Stimulated activated CD8-positive, alpha-beta memory T cell treated with anti-CD3 and anti-CD28 coated beads, Interleukin-7, amount 100 ng/mL, for 1 hour (primary cell): ENCODE results near the gene NUDC.
"Not testable (repeated sequence)": the region's sequence is repeated elsewhere in the genome, so short reads cannot be mapped to it uniquely, and the experiment has no call there.

Experiments
- DNase-seq, 2 donors: peaks; one replicate each; pipeline ENCODE4 v3.0.0-alpha.2; 2020; ENCODE audit warnings: low read depth in 2 of 2

Gene NUDC

DNA sequence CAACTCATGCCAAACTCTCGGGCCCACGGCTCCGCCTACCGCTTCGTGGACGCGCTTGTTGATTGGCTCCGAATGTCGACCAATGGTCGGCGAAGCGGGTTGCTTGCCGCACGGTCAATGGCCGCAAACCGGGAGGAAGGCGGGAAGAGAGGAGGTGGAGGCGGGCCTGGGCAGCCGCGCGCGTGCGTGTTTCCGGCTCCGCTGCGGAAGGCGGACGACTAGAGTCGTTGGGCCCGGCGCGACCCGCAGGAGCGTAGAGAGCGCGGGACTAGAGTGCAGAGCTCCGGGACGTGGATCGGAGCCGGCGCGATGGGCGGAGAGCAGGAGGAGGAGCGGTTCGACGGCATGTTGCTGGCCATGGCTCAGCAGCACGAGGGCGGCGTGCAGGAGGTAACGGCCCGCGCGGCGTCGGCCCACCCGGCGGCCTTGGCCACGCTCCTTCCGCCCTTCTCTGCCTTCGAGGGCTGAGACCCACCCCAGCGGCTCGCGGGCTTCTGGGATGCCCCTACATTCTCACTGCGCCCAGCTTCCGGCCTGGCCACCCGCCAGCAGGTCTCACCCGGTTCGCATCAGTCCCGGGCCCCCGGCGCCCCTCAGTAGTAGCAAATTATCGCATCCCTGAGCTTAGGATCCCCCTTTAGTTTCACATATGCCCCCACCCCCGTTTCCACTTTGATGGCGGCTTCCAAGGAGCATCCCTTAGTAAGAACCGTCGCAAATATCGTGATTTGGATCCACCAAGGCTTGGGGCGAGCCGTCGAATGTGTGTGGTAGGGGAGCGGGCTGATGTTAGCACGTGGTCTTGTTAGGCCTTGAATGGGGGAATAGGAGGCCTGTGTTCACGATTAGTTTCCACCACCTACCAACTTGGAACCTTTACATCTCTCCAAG, at the start of gene NUDC:
TSS of gene NUDC (plus strand) at position 204 of the 891 bp plus-strand sequence. CDS start at position 310, 106 bp downstream.
- peak; percentile 91 for DNase-seq

GRCh38 chr1:26873097-26873496, 48.4 kb upstream of the NUDC start:
- DNase-seq = not testable (repeated sequence)

GRCh38 chr1:26874896-26875295, 46.6 kb upstream of the NUDC start:
- no peak for DNase-seq

DNA sequence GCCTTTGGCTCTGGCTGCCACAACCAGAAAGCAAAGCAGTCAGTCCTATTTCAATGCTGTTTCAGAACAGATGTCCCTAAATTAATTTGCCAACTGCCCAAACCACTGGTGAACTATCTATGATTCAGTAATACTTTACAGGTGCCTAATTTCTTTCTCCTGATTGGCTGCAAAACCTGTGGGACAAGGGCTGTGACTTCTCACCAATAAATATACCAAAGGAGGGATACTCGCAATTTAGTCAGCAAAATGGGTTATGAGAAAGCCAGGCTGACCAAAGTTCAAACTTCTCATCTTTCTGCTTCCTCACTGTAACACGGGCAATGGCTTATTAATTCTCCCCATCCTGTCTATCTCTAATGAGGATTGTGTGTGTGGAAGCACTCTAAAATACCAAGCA, 44.2 kb upstream of the NUDC start:
- no peak for DNase-seq

DNA sequence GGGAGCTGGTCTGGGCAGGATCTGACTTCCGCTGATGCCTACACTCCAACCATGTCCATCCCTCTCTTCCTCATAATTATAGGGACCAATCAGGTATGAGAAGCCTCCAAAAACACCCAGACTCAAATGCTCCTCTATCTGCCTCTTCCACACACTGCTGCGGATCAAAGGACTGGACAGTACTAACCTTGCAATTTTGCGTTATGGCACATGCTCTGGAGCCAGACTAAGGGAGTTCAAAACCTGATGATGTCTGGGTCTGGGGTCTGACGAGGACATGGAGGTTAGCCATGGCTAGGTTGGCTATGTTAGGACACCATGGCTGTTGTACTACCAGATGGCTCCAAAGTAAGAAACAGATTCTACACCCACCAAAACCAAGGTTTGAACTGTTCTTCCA, 41.8 kb upstream of the NUDC start:
- DNase-seq = no peak

GRCh38 chr1:26881611-26882010, 39.9 kb upstream of the NUDC start:
- not testable (repeated sequence) for DNase-seq

DNA sequence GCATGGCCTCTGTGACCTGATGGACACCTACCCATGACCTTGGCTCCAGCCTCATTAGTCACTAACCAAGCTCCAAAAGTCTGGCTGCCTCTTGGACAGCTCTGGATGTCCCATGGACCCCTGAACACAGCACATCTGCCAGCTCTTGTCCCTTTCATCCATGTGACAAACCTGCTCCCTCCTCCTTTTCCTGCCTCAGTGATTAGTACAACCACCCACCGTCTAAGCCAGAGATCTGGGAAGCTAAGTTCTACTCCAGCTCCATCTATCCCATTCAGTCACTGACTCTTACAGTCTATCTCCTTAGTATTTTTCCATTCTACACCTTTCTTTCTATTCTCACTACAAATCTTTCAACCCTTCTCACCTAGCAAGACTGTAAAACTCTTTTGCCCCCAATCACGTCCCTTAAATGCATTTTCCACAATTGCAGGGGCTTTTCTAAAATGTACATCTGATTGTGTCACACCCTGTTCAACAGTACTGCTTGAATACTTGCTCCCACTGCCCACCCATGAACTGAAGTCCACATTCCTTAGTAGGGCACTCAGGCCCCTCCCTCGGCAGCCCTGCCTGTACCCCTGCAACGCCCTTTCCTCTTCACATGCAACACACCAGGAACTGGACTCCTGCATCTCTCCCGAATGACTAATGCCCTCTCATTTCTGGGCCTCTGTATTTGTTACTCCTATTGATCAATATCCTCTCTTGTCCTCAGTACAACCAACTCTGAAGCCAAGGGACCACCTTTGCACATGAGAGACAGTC, 38.7 kb upstream of the NUDC start:
- DNase-seq = no peak

DNA sequence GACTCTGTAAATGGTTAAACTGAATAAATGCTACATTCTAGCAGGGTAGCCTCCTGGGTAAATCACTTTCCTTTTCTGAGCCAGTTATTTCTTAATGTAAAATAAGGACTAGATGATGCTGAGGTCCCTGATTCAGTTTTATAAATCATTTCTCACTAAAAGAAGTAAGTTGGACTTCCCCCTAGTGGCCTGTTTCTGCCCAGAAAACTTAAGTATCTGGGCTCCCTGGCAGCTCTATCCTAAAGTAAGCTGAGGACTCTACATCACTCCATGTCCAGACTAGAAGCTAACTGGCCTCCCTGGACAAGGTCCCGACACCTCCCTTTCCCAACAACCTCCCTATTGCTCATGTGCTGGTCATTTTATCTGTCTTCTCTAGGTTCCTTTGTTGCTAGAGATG, 34.4 kb upstream of the NUDC start:
- no peak for DNase-seq

DNA sequence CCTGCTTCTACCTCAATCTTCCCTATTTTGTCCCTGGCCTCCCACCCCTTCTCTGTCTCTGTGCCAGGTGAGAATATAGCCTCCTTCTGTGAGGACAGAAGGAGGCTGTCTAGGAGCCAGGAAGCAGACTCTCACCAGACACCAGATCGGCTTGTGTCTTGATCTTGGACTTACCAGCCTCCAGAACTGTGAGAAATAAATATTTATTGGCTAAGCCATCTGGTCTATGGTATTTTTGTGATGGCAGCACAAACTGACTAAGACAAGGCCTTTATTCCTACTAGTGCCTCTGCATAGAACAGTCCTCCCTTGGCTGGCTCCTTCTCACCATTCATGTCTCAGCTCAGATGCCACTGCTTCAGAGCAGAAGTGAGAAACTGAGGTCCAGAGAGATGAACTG, 33.3 kb upstream of the NUDC start:
- no peak for DNase-seq

DNA sequence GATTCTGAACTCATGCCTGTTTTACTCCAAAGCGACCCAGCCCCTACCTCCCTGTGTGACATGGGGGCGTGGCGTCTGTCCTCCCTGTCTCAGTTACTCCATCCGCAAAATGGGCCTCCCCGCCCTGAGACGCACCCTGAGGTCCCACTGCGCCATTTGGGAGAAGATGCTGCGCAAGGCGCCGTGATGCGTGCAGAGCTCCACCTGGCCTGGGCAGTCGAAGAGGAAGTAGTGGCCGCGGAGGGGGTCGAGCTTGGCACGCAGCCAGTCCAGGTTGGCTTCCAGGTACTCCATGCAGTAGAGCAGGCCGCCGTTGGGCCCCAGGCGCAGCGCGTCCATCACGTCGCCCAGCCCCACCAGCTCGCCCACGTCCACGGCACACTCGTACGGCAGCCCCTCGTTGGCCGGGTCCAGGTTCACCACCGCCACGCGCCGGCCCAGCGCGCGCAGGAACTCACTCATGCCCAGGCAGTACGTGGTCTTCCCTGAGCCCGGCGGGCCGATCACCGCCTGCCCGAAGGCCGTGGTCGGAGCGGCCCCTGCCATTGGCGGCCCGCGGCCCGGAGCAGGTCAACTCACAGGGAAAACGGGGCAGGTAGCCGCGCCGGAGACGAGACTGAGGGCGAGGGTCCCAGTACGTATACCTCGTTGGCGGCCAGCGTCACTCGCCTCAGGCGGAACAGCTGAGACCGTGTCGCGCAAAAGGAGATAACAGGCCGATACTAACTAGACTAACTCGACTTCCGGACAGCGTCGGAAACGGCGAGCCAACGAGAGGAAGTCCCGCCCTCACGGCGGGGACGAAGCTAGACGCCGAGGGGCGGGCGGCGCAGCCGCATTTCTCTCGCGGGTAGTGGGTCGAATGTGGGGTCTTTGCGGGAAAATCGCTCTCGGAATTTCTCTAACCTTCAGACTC, 31.7 kb upstream of the NUDC start, which contains the start of gene GPN2:
TSS of gene GPN2 (minus strand) at position 733 of the 916 bp plus-strand sequence. CDS start at position 546, 187 bp downstream.
- peak; percentile 58 to 62 for DNase-seq

DNA sequence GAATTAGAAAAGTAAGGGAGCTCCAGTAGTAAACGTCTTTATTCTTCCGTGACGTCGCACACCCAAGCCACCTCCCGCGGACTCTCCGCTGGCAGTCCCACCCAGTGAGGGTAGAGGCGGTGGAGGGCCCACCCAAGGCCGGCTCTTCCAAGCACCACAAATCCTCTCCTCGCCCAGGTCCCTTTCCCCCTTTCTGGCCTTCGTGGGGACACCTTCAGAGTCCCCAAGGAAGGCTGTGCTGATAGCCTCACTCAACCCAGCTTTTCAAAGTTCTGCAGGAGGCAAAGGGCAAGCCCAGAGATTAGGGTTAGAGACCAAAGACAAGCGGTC, 31.1 kb upstream of the NUDC start:
- DNase-seq = no peak

- DNase-seq = no peak
Observed at GRCh38 chr1:26894263-26894662, 27.3 kb upstream of the NUDC start.

- no peak for DNase-seq
Observed at GRCh38 chr1:26897351-26897750, 24.2 kb upstream of the NUDC start.

DNA sequence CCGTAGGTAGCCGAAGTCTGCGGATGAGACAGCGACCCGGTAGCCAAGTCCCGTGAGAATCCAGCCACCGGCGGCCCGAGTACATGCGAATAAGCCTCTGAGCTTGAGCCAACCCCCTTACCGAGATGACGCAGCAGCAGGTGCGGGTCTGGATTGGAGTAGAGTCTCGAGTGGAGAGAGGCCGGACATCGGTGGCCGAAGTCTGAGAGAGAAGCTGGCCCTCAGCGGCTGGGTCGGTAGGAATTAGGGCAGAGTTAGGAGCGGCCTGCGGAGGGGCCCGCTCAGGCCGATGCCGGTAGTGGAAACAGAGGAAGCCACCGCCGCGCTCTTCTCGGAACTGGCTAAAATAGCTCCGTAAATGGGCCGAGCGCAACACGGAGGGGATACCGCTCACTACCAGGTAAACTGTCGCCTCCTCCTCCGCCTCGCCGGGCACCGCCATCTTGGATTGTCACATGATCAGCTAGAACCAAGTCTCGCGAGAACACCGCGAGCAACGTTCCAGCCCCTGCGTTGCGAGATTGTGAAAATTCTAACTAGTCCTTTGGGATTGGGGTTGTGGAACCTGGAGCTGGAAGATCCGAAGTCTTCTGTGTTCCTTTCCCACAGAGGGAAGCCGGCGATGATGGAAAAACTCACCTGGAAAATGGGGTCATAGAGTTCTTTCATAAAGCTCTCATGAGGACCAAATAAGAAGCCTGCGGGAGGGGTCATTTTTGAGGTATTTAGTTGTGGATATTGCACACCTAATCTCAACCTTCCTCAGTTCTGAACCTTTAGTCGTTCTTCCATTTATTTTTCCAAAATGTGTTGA, 21.3 kb upstream of the NUDC start, which contains the start of gene GPATCH3:
TSS of gene GPATCH3 (minus strand) at position 467 of the 814 bp plus-strand sequence. CDS start at position 442, 25 bp downstream.
- DNase-seq = peak; percentile 67 to 68

DNA sequence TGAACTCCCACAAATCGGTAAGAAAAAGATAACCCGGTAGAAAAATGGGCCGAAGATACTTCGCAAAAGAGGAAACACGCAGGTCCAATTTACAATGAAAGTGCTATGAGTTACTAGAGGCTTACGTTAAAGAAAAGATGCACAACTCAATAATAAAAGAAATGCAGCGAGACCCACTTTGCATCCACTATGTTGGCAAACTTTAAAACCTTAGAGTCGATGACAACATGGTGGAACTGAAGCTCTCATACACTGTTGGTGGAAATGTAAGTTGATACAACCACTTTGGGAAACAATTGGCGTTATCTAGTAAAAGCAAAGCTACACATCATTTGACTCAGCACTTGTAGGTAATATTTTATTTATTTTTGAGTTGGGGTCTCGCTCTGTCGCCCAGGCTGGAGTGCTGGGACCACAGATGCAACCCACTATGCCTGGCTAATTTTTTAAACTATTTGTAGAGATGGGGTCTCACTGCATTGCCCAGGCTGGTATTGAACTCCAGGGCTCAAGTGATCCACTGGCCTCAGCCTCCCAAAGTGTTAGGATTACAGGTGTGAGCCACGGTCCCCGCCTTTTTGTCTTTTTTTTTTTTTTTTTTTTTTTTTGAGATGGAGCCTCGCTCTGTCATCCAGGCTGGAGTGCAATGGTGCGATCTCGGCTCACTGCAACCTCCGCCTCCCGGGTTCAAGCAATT, 20.6 kb upstream of the NUDC start:
- DNase-seq = no peak

GRCh38 chr1:26907071-26907917, 14.2 kb upstream of the NUDC start:
- no peak for DNase-seq

- no peak for DNase-seq
Observed at GRCh38 chr1:26909951-26910342, 11.6 kb upstream of the NUDC start.

GRCh38 chr1:26910343-26911160, 11.0 kb upstream of the NUDC start:
- no peak for DNase-seq
